Muscle of leg (tissue), 11 donors: ENCODE data around the gene UBAP1L. TPM values are rescaled to one million over a fixed set of nuclear protein-coding genes. Genes with fewer than 3 reads are reported as not detected.
A peak's percentile ranks its signal among the peaks of the same experiment; 100 is the strongest.
"Not testable (repeated sequence)": the region's sequence is repeated elsewhere in the genome, so short reads cannot be mapped to it uniquely, and the experiment has no call there.

Experiments used
- DNase-seq: peaks from one replicate; pipeline ENCODE4 v3.0.0; 2013
- H3K27ac ChIP-seq: one replicate; pipeline ENCODE4 v1.5.1; 2013; ENCODE audit warnings: mild to moderate bottlenecking, low read length, control low read depth
- H3K27me3 ChIP-seq: one replicate; pipeline ENCODE4 v1.6.1; 2013; ENCODE audit warnings: low read length; ENCODE audit not compliant: control insufficient read depth, insufficient read depth
- H3K36me3 ChIP-seq: one replicate; pipeline ENCODE4 v1.6.1; 2013; ENCODE audit warnings: low read length; ENCODE audit not compliant: control insufficient read depth, insufficient read depth
- H3K4me1 ChIP-seq: one replicate; pipeline ENCODE4 v1.6.1; 2013; ENCODE audit warnings: low read length; ENCODE audit not compliant: control insufficient read depth, insufficient read depth
- H3K4me3 ChIP-seq: one replicate; pipeline ENCODE4 v1.5.1; 2013; ENCODE audit warnings: low read length, control low read depth
- H3K9me3 ChIP-seq: replicated peaks from 2 replicates; pipeline ENCODE4 v1.6.1; 2013; ENCODE audit warnings: low read depth, low read length; ENCODE audit not compliant: control insufficient read depth
- WGBS: methylation state at CpG from one replicate; pipeline ENCODE4 v1.1.5; 2013; ENCODE audit warnings: missing lambda C conversion rate; ENCODE audit not compliant: insufficient coverage; 5-methylcytosine and 5-hydroxymethylcytosine counted together
- polyA plus RNA-seq, 8 donors: library from polyadenylated mRNA; unstranded; fragments of 120-200 nt; gene quantifications; one replicate each; pipeline versions ENCODE4 v1.2.1 to v1.2.3, GENCODE V29; 2013; ENCODE audit warnings: inconsistent platforms in 1 of 8, low replicate concordance in 1 of 8; ENCODE audit not compliant: insufficient read length in 8 of 8, insufficient read depth in 1 of 8
- total RNA-seq: library from RNA; stranded (reverse); fragments of 120-200 nt; gene quantifications from one replicate; pipeline ENCODE4 v1.2.4, GENCODE V29; 2013

UBAP1L gene
- total and polyA plus RNA-seq, 9 donors, result 2.6 to 7.2 (median 4.6) TPM

DNA sequence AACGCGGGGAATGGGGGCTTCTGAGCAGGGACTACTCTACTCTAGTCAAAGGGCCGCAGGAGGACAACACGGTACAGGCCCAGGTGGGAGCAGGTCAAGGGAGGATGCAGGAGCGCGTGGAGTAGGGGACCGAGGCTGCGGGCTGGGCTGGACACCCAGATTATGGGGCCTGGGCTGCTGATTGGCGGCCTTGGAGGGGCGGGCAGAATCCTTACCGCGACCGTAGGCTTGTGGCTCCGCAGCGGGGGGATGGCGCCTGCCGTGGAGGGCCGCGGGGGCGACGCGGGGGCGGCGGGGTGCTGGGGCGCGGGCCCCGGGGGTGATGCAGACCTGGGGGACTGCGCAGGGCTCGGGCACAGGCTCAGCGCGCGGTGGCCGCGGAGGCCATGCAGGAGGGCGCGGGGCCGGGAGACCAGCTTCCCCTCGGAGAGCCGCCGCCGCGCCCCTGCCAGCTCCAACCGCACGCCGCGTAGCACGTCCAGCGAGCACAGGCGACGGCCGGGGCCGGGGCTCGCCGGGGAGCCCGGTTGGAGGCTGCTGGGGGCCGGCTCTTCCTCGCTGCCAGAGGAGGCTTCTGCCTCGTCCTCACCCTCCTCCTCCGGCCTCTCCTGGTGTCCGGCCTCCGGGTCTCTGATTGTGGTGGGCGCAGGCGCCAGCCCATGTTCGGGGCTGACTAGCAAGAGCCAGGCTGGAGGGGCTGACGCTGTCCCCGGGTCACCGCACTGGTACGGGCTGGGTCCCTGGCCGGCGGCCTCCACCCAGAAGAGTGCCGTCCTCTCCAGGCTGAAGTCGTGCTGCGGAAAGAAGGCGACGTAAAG is 12.9 kb downstream of the UBAP1L start:
- no peaks in the 10 kb centered on the region for H3K27me3 ChIP-seq
- H3K36me3 ChIP-seq, result peaks cover 65% of the 10 kb centered on the region
- no peak for DNase-seq
- 38% methylated on average over 75 of the region's 75 CpGs for WGBS
- no peaks in the 10 kb centered on the region for H3K9me3 ChIP-seq
- peaks cover 3% of the 10 kb centered on the region for H3K4me1 ChIP-seq
- no peak overlapping the region for H3K27ac ChIP-seq
- no peak overlapping the region for H3K4me3 ChIP-seq

DNA sequence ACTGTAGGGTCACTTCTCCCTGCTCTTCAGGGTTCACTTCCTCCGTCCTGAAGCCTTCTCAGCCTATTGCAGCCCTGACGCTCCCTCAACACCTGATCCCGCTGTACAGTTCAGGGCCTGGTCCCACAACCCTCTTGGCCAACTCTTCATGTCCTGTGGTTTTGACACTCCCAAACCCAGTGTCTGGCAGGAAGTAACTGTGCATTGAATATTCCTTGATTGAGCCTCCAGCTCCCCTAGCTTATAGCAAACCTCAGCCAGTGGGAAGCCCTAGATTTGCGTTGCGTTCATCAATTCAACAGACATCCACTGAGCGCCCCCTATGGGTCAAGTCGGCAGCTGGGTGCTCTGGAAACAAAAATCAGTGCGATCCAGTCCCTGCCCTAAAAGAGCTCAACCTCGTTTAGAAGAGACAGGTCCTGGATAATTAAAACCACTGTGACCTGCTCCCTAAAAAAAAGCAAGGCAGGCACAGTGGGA is 13.5 kb downstream of the UBAP1L start:
- DNase-seq, result peak; percentile 84
- no peaks in the 10 kb centered on the region for H3K27me3 ChIP-seq
- no peak overlapping the region for H3K4me3 ChIP-seq
- peaks cover 69% of the 10 kb centered on the region for H3K36me3 ChIP-seq
- H3K27ac ChIP-seq, result no peak overlapping the region
- peaks cover 5% of the 10 kb centered on the region for H3K4me1 ChIP-seq
- no peaks in the 10 kb centered on the region for H3K9me3 ChIP-seq
- 32% methylated on average over 8 of the region's 9 CpGs for WGBS

- peaks cover 72% of the 10 kb centered on the region for H3K36me3 ChIP-seq
- no CpG with 5 or more reads among the region's 7 CpGs for WGBS
Observed at GRCh38 chr15:65100442-65100841, 14.6 kb downstream of the UBAP1L start.

GRCh38 chr15:65099801-65100200 is 15.2 kb downstream of the UBAP1L start:
- not testable (repeated sequence) for H3K27ac ChIP-seq, H3K4me1 ChIP-seq, H3K9me3 ChIP-seq, DNase-seq, H3K4me3 ChIP-seq, H3K27me3 ChIP-seq
- 91% methylated on average over 4 of the region's 10 CpGs for WGBS
- peaks cover 69% of the 10 kb centered on the region for H3K36me3 ChIP-seq

More at GRCh38 chr15:65100442-65100841, 14.6 kb downstream of the UBAP1L start:
- no peak overlapping the region for H3K27ac ChIP-seq
- no peak overlapping the region for H3K4me3 ChIP-seq
- H3K9me3 ChIP-seq, result no peaks in the 10 kb centered on the region
- no peaks in the 10 kb centered on the region for H3K27me3 ChIP-seq
- H3K4me1 ChIP-seq, result peaks cover 5% of the 10 kb centered on the region
- no peak for DNase-seq

DNA sequence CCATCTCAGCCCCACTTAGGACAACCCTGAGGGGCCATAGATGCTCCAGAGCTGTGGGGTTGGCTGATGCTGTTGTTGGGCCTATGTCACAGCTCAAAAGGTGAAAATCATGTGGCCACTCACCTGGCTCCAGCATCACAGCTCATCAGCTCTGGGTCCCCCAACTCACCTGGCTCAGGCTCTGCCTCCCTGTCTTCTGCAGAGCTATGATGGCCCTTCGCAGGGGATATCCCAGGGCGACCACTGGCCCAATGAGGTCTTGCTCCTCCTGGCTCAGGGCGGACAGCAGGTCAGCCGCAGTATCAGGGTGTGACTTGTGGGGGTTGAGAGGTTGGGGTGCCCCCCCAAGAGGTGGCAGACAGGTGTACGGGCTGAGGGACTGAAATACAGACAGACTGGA is 15.7 kb downstream of the UBAP1L start:
- Histone ChIP-seq H3K9me3 (no peaks in the 10 kb centered on the region), H3K27ac (no peak overlapping the region), H3K27me3 (no peaks in the 10 kb centered on the region), H3K4me3 (no peak overlapping the region), H3K4me1 (peaks cover 5% of the 10 kb centered on the region), H3K36me3 (peaks cover 67% of the 10 kb centered on the region)
- 96% methylated on average over 4 of the region's 5 CpGs for WGBS
- DNase-seq, result no peak

- WGBS, result 89% methylated on average over 3 of the region's 7 CpGs
- peaks cover 62% of the 10 kb centered on the region for H3K36me3 ChIP-seq
- peaks cover 5% of the 10 kb centered on the region for H3K4me1 ChIP-seq
- no peak overlapping the region for H3K4me3 ChIP-seq
- no peak overlapping the region for H3K27ac ChIP-seq
- DNase-seq, result no peak
- no peaks in the 10 kb centered on the region for H3K27me3 ChIP-seq
- H3K9me3 ChIP-seq, result no peaks in the 10 kb centered on the region
Observed at GRCh38 chr15:65097651-65098263, 17.2 kb downstream of the UBAP1L start.

DNA sequence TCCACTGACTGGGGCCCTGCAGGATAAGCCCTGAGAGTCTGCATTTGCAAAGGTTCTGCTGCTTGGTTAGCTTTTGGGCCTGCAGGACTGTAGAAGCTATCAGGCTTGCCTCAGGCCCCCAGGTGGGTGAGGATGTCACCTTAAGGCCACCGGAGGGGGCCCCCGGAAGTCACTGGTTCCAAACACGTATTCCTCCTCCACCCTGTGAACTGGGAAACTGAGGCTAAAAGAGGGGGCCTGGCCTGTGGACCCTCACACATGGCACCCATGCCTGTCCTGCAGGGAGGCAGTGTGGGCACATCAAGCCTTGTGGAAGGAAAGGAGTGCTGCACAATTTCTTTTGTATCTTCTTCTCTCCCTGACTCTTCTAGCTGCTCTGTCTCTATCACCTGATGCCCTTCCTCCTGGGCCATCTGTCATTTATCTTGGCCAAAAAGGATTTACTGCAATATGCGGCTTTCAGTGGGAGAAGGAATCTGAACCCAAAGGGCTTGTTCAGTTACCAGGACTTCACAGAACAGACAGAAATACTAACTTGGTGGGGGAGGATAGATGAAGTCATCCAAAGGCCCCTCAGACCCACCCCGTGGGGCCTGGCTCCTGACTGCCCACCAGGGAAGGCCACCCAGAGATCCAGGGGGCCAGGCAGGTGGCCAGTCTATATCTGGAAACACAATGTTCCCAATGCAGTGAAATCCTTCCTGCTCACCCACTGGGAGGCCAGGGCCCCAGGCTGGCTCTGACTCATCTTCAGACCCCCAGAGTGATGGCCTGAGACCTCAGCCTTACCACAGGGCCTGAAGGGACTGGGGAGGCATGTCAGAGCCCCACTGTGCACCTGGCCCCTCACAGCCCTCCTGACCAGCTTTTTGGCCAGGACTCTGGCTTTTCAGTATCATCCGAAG is 18.3 kb downstream of the UBAP1L start:
- Histone ChIP-seq H3K27ac (no peak overlapping the region), H3K9me3 (no peaks in the 10 kb centered on the region), H3K27me3 (no peaks in the 10 kb centered on the region), H3K36me3 (peaks cover 62% of the 10 kb centered on the region), H3K4me1 (peaks cover 13% of the 10 kb centered on the region), H3K4me3 (no peak overlapping the region)
- 89% methylated on average over 2 of the region's 6 CpGs for WGBS
- DNase-seq, result no peak

GRCh38 chr15:65095747-65096104 is 19.3 kb downstream of the UBAP1L start:
- peaks cover 12% of the 10 kb centered on the region for H3K4me1 ChIP-seq
- H3K27me3 ChIP-seq, result no peaks in the 10 kb centered on the region
- H3K4me3 ChIP-seq, result no peak overlapping the region
- WGBS, result 77% methylated on average over 6 of the region's 6 CpGs
- peaks cover 54% of the 10 kb centered on the region for H3K36me3 ChIP-seq
- H3K27ac ChIP-seq, result no peak overlapping the region
- H3K9me3 ChIP-seq, result no peaks in the 10 kb centered on the region
- no peak for DNase-seq

- Histone ChIP-seq H3K27ac (no peak overlapping the region), H3K36me3 (peaks cover 48% of the 10 kb centered on the region), H3K4me3 (no peak overlapping the region), H3K9me3 (no peaks in the 10 kb centered on the region), H3K4me1 (peaks cover 12% of the 10 kb centered on the region), H3K27me3 (no peaks in the 10 kb centered on the region)
- DNase-seq, result no peak
- WGBS, result 54% methylated on average over 3 of the region's 5 CpGs
Observed at GRCh38 chr15:65095011-65095746, 19.8 kb downstream of the UBAP1L start.
